GM19397 (cell line): ENCODE measurements around the gene RNF157.
"Not testable (repeated sequence)": the region's sequence is repeated elsewhere in the genome, so short reads cannot be mapped to it uniquely, and the experiment has no call there.

Experiments
- ATAC-seq: cut with Tn5 transposase; IDR thresholded peaks from one replicate; pipeline ENCODE4 v1.9.1; 2021; ENCODE audit warnings: mild to moderate bottlenecking, moderate library complexity; ENCODE audit not compliant: unreplicated experiment

Gene RNF157

DNA sequence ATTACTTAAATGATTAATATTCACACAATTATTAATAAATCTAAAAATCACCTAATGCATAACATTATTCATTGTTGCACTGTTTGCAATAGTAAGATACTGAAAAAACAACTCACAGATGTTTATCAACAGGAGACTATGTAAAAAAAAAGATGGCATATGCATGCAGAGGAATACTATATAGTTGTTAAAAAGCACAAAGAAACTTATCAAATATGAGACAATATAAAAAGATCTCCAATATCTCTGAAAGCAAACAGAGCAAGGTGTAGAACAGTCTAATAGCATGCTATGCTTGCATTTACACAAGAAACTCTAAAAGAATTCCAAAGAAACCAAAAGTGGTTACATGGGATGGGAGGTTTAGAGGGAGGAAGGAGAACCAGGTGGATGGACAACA is 3.7 kb downstream of the RNF157 start:
- no peak for ATAC-seq

DNA sequence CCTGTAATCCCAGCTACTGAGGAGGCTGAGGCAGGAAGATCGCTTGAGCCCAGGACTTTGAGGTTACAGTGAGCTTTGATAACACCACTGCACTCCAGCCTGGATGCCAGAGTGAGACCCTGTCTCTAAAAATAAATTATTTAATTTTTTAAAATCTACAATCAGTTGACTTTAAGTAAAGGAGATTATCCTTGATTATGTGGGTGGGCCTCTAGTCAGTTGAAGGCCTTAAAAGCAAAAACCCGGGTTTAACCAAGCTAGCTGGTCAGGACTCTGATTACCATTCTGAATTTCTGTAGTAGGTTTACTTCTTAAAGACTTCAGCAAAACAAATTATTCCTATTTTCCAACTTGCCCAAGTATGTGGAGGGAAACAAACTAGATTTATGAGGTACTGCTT is 4.4 kb downstream of the RNF157 start:
- no peak for ATAC-seq

DNA sequence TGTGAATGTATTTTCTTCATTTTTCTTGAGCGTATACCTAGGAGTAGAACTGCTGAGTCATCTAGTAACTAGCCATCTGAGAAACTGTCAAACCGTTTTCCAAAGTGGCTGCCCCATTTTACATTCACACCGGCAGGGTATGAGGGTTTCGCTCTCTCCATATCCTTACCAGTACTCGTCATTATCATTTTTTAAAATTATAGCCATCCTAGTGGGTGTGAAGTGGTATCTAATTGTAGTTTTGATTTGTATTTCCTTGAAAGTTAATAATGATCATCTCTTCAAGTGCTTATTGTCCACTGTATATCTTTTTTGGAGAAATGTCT is 6.0 kb downstream of the RNF157 start:
- no peak for ATAC-seq

DNA sequence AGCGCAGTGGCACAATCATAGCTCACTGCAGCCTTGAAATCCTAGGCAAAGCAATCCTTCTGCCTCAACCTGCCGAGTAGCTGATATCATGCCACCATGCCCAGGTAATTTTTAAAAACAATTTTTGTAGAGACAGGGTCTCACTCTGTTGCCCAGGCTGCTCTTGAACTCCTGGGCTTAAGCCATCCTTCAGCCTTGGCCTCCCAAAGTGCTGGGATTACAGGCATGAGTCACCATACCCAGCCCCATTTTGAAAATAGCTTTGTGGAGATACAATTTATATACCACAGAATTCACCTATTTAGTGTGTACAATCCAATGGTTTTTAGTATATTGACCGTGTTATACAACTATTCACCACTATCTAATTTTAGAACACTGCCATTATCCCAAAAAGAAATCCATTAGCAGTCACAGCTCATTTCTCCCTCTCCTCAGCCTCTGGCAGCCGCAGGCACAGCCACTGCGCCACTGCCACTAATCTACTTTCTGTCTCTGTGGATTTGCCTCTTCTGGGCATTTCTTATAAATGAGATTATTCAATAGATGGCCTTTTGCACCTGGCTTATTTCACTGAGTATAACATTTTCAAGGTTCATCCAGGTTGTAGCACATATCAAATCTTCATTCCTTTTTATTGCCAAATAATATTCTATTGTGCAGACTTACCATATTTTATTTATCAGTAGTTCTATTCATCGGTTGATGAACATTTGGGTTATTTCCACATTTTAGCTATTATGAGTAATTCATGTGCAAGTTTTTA is 6.5 kb downstream of the RNF157 start:
- no peak for ATAC-seq

DNA sequence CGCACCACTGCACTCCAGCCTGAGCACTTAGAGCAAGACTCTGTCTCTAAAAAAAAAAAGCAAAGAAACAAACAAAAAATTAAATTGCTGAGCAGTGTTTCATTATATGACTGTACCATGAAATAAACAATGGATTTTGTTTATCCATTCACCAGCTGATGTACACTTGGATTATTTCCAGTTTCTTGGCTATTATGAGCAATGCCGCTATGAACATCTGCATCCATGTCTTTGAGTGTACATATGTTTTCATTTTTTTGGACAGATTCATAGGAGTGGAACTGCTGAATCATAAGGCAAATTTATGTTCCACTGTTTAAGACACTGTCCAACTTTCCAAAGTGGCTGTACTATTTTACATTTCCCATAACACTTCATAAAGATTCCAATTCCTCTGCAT is 8.0 kb downstream of the RNF157 start:
- ATAC-seq = no peak

DNA sequence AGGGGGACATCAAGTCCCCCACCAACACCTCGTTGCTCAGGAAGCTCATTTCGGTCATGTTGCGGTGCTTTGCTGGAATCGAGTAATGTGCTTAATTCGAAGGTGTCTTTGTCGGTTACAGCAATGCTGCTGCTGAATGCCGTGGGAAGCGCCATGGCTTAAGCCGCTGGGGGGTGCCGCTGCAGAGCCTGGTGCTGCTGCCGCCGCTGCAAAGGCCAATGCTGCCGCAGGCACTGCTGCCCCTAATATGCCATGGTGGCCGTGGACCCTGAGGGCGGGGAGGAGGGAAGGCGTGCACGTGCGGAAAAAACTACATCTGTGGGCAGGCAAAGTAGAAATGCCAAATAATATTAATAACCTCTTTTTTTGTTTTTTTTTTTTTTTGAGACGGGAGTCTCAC is 13.5 kb downstream of the RNF157 start:
- not testable (repeated sequence) for ATAC-seq

DNA sequence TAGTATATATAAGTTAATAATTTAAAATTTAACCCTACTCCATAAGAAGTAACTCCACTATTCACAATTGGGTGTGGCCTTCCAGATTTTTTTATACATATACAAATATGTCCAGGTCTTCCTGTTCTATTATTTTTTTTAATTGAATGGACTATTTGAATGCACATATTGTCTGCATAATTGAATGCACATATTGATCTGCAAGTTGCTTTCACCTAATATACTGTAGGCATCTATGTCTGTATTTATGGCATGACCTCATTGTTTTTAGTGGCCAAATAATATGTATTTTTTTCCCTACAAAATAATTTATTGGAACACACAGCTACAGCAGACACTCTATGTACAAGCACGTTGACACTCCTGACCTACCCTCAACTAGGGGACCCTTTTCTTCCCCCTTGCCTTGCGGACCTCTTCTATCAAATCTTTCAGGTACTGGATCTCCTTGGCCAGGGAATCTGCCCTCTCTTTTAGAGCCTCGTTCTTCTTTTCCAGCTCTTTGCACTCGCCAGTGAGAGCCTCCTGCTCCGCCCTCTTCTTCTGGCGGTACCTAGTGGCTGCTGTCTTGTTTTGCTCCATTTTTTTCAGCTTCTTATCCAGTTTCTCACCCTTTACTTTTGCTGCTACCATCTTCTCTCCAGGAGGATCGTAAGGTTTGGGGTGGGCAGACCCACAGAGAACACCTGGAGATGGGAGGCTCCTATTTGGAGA is 14.8 kb downstream of the RNF157 start:
- ATAC-seq = not testable (repeated sequence)

DNA sequence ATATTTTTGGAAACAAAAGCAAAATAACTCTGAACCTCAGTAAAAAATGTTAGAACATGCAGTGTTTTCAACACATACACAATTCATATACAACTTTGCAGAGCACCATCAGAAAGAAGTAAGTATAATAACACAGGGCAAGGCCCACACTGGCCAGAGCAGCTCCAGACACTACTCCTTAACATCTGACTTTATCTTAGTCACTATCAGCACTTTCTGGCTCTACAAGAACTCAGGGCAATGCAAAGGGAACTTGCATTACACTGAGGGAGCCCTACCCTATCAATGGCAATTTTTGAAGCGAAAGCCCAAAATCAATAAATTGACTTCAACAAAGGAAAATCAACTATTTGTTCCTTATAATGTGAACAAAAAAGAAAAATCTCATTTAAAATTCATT is 16.5 kb downstream of the RNF157 start:
- no peak for ATAC-seq

DNA sequence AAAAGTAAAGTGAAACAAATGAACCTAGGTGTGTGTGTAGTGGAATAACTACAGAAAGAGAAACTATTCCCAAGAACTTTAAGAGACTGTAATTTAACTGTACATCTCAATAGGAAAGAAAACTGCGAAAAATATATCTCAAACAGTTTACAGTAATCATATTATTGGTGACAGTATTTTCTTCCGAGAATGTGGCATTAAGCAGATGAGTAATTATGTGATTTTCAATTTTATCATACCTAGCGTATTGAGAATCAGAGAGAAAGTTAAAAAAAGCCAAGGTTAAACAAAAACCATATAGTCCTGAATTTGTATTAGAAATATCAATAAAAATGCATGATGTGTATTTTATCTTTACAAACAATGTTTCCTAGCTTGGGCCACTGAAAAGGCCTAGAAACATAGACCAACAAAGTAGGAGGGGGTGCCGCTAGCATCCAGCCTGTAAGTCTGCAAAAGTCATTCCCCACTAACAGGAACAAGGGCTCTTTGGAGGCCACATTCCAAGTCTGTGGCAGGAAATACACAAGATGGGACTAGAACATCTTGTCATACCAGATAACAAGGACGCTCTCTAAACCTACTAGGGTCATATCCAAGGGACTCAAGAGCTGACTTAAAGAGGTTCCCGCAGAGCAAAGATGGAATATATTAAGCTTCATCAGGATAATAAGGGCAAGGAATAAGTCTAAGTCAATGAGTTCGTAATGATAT is 20.5 kb downstream of the RNF157 start:
- ATAC-seq = no peak

DNA sequence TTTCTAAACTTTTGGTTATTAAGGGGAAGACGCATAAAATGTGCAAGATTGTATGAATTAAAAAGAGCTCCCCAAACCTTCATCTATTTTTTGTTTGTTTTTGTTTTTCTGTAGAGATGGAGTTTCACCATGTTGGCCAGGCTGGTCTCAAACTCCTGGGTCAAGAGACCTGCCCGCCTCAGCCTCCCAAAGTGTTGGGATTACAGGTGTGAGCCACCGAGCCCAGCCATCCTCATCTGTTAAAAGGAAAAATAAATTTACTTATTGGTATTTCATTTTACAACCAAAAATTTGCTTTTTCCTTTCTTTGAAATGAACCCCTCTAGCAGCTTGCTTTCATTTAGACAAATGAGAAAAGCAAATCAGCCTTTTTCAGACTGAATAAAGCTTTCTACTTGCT is 23.2 kb downstream of the RNF157 start:
- ATAC-seq = no peak

DNA sequence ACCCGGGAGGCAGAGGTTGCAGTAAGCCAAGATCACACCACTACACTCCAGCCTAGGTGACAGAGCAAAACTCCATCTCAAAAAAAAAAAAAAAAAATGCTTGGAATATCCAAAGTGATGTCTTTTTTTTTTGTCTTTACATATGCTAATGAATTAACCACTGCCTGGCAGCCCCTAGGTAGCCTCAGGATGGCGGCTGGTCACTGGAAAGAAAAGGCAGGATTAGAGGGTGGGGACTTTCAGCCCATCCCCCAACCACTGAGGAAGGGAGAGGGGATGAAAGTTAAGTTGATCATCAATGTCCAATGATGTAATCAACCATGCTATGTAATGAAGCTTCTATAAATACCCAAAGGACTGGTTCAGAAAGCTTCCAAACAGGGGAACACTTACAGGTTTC is 26.8 kb downstream of the RNF157 start:
- no peak for ATAC-seq

DNA sequence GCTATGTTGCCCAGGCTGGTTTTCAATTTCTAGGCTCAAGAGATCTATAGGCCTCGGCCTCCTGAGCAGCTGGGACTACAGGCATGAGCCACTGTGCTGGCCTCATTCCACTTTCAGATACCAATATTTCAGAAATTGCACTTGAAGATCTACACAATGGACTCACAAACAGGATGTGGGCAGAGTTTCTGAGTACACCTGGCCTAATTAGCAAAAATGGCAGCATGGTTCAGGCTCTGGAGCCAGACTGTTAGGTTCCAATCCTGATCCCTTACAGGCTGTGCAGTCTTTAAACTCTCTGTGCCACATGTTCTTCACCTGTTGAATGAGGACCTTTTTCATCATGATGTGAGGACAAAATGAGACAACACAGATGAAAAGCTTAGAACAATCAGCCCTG is 32.2 kb downstream of the RNF157 start:
- no peak for ATAC-seq

DNA sequence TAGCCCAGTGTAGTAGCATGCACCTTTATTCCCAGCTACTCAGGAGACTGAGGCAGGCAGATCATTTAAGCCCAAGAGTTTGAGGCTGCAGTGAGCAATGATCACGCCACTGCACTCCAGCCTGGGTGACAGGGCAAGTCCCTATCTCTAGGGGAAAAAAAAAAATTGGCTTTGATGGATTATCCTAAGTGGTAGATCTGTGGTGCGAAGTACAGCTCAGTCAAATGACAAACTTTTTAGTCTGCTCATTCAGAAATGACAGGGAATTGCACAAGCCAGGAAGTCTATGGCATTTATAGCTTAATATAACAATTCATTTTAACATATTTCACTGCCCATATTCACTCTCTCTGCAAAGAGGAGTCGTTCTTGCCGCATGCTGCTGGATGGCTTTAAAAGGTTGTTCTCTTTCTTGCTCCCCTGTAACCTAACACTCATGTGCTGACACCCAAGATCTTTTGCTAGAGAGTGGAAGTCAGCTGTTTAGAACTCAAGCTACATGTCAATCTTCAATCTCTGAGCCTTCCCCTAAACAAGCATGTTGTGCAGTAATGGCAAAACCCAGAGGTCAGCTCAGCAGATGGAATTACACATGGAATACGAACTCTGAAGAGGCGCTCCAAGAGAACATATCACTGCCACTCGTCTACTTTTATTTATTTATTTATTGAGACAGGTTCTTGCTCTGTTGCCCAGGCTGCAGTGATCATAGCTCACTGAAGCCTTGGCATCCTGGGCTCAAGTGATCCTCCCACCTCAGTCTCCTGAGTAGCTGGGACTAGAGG is 32.8 kb downstream of the RNF157 start:
- ATAC-seq = no peak

DNA sequence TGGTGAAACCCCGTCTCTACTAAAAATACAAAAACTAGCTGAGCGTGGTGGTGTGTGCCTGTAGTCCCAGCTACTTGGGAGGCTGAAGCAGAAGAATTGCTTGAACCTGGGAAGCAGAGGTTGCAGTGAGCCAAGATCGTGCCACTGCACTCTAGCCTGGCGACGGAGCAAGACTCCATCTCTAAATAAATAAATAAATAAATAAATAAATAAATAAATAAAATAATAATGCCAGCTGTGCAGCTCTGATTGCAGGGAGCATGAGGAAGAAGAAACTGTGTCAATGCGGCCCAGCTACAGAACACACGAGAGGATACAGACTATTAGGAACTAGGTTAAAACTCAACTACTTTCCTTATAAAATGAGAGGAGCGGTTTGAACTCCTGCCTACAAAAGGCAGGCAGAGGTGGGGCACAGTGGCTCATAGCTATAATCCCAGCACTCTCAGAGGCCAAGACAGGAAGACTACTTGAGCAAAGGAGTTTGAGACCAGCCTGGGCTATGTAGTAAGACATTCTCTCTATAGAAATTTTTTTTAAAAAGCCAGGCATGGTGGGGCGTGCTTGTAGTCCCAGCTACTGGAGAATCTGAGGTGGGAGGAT is 34.6 kb downstream of the RNF157 start:
- ATAC-seq = not testable (repeated sequence)

DNA sequence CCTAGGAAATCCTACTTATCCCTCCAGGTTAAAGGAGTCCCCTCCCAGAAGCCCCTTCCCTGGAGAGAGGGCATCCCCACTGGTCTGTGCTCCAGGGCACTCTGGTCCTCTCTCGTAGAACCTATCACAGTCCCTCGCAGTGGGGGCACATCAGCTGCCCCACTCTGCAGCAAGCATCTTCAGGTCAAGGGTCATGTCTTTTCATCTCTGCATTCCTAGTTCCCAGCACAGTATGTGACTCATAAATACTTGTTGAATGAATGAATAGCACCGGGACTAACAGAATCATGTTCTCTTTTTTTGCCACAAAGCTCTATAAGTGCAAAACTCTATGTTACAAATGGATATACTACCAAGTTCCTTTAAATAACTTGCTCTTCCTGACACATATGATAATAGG is 36.0 kb downstream of the RNF157 start:
- no peak for ATAC-seq

DNA sequence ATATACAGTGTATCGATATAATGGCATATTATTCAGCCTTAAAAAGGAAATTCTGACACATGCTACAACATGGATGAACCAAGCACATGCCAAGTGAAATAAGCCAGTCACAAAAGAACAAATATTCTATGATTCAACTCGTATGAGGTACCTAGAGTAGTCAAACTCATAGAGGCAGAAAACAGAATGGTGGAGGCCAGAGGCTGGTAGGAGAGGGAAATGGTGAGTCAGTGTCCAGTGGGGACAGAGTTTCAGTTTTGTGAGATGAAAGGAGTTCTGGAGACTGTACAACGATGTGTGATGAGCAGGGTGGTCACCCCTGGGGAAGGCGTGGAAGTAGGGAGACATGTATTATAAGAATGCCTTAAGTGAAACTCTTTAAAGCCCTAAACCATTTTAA is 39.9 kb downstream of the RNF157 start:
- ATAC-seq = no peak

DNA sequence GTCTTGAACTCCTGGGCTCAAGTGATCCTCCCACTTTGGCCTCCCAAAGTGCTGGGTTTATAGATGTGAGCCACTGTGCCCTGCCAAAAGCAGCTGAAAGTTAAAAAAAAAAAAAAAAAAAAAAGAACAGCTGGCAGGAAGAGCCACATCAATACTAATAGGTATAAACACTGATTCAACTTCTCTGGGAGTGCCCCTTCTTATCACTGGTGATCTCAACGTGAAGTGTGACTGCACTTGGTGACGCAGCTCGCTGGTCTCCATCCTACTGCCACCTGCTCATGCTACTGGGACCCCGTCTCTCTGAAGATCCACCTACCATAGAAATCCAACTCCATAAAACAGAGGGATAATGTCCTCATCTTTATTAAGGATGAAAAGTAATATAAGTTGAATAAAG is 40.8 kb downstream of the RNF157 start:
- no peak for ATAC-seq

DNA sequence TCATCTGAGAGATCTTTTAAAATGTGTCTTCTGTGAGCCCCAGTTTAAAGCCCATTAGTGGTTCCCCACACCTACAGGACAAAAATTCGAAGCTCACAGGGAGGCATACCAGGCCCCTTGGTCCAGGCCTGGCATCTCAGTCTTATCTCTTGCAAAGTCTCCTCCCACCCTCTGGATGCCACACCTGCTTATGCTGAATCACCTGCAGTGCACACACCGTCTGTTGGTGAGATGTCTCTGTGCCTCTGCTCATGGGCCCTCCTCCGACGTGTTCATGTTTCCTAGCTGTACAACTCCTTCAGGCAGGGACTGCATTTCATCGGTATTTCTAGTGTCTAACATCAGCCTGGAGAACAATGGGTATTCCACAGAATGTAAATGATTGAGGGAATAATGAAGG is 41.6 kb downstream of the RNF157 start:
- no peak for ATAC-seq

DNA sequence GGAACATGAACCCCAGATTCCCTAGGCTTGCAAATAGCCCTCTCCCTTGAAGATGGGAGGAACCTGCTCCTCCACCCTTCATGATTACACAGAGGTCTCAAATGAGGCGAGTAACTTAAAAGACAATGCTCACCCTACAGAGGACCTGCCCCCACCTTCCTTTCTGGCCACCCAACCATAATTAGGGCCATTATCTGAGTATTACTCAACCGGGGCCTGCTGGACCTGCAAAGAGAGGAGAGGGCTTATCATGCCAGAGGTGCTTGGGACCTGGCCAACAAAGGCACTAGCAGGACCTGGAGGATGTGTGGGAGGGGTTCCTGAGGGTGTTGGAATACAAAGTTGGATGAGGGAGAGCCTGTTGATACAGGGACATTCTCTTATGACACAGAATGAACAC is 42.4 kb downstream of the RNF157 start:
- ATAC-seq = no peak

DNA sequence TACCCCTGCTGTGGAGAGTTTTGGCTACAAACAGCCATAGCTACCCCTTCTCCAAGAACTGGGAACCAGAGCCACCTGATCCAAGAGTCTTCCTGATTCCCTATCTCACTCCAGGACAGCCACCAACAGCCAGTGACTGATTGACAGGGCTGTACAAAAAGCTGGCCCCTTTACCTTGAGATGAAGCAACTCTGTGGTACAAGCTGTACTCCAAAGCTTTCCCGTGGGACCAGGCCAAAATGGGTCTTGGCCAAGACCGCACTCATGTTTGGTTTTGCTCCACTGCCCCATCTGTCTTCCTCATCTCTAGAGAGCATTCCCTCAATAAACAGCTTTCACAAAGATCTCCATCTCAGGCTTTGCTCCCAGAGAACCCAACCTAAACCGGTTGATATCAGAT is 43.6 kb downstream of the RNF157 start:
- no peak for ATAC-seq
